B cell (primary cell): Measurements from ENCODE around the gene NAALADL1. TPM values are rescaled to one million over a fixed set of nuclear protein-coding genes. Genes with fewer than 3 reads are reported as not detected.

ENCODE experiments used
- ATAC-seq: fragments of 200-7000 bp; cut with Tn5 transposase; one replicate; pipeline ENCODE4 v1.10.0; 2021; ENCODE audit warnings: low read depth, mild to moderate bottlenecking, moderate number of reproducible peaks, moderate library complexity
- CTCF ChIA-PET: fragments of 350-600 bp; sonication (Branson Sonifier 250); formaldehyde crosslinking; loops from one replicate; lab custom pipeline; 2021; ENCODE audit warnings: antibody characterized with exemption, inconsistent platforms; lab: Charles Lee
- POLR2A ChIA-PET: fragments of 350-600 bp; sonication (Branson Sonifier 250); formaldehyde crosslinking; loops from one replicate; lab custom pipeline; 2021; ENCODE audit warnings: antibody characterized with exemption; lab: Charles Lee
- DNase-seq: peaks from one replicate; pipeline ENCODE4 v3.0.0; 2013
- H2AFZ ChIP-seq: 2 replicates; pipeline ENCODE4 v1.6.1; 2012; ENCODE audit warnings: mild to moderate bottlenecking, low read depth, low read length; ENCODE audit not compliant: insufficient read depth, poor library complexity, severe bottlenecking
- H3K27ac ChIP-seq, 2 donors: 1 replicate in 1 of 2; 2 replicates in 1 of 2; pipeline ENCODE4 v1.5.1; 2012 to 2013; ENCODE audit warnings: low read length in 2 of 2, mild to moderate bottlenecking in 2 of 2, moderate library complexity in 1 of 2
- H3K27me3 ChIP-seq, 4 experiments: fragments of 200-600 bp in 1 of 4; sonication (generic) in 1 of 4; replicated peaks in 1 of 4; 1 replicate in 2 of 4; 2 replicates in 2 of 4; pipeline versions ENCODE4 v1.6.1 to v1.7.0; 2013 to 2016; ENCODE audit warnings: low read length in 3 of 4, mild to moderate bottlenecking in 2 of 4, mixed read lengths in 1 of 4, moderate library complexity in 1 of 4; ENCODE audit not compliant: insufficient read depth in 4 of 4, control insufficient read depth in 3 of 4; ENCODE audit errors: control extremely low read depth in 1 of 4
- H3K36me3 ChIP-seq, 2 experiments: replicated peaks in 1 of 2; 1 replicate in 1 of 2; 2 replicates in 1 of 2; pipeline versions ENCODE4 v1.6.1 to v1.7.1; 2013; ENCODE audit warnings: low read length in 1 of 2; ENCODE audit not compliant: insufficient read depth in 2 of 2, control insufficient read depth in 1 of 2; ENCODE audit errors: control extremely low read depth in 1 of 2, extremely low read depth in 1 of 2
- H3K4me1 ChIP-seq, 2 donors: fragments of 200-600 bp in 1 of 2; sonication (generic) in 1 of 2; 1 replicate in 1 of 2; 2 replicates in 1 of 2; pipeline versions ENCODE4 v1.5.1 to v1.6.1; 2013 to 2017; ENCODE audit warnings: low read length in 2 of 2; ENCODE audit not compliant: control insufficient read depth in 2 of 2, insufficient read depth in 2 of 2
- H3K4me2 ChIP-seq: replicated peaks from 2 replicates; pipeline ENCODE3; 2012; ENCODE audit warnings: mild to moderate bottlenecking, low read depth, low read length; ENCODE audit not compliant: poor library complexity, severe bottlenecking
- H3K4me3 ChIP-seq, 5 experiments: fragments of 200-600 bp in 1 of 5; sonication (generic) in 1 of 5; 1 replicate in 3 of 5; 2 replicates in 2 of 5; pipeline versions ENCODE4 v1.5.1 to v1.7.0; 2011 to 2016; ENCODE audit warnings: low read length in 4 of 5, mild to moderate bottlenecking in 4 of 5, low read depth in 2 of 5, control low read depth in 1 of 5, moderate library complexity in 1 of 5; ENCODE audit not compliant: insufficient read depth in 1 of 5; ENCODE audit errors: control extremely low read depth in 1 of 5, extremely low read depth in 1 of 5
- H3K79me2 ChIP-seq: fragments of 200-600 bp; sonication (generic); one replicate; pipeline ENCODE4 v1.6.0; 2016; ENCODE audit warnings: low read length; ENCODE audit not compliant: control insufficient read depth, insufficient read depth
- H3K9ac ChIP-seq: fragments of 200-600 bp; sonication (generic); 2 replicates; pipeline ENCODE4 v1.6.1; 2017; ENCODE audit warnings: mild to moderate bottlenecking, low read length, moderate library complexity
- H3K9me3 ChIP-seq, 3 donors: one replicate each; pipeline versions ENCODE4 v1.6.1 to v1.7.1; 2013; ENCODE audit warnings: low read length in 2 of 3; ENCODE audit not compliant: control insufficient read depth in 2 of 3, insufficient read depth in 1 of 3; ENCODE audit errors: control extremely low read depth in 1 of 3
- H4K20me1 ChIP-seq: 2 replicates; pipeline ENCODE4 v1.6.0; 2012; ENCODE audit warnings: mild to moderate bottlenecking, low read length; ENCODE audit not compliant: insufficient read depth, control insufficient read depth, poor library complexity, severe bottlenecking
- H3K27ac Mint-ChIP-seq: one replicate; pipeline ENCODE4 v1.8.0; 2021; ENCODE audit warnings: mixed read lengths
- H3K27me3 Mint-ChIP-seq: one replicate; pipeline ENCODE4 v1.8.0; 2021; ENCODE audit warnings: mixed read lengths
- H3K4me1 Mint-ChIP-seq: one replicate; pipeline ENCODE4 v1.8.0; 2021; ENCODE audit warnings: mixed read lengths
- H3K4me3 Mint-ChIP-seq: one replicate; pipeline ENCODE4 v1.8.0; 2021; ENCODE audit warnings: mixed read lengths
- H3K9me3 Mint-ChIP-seq: one replicate; pipeline ENCODE4 v1.8.0; 2022; ENCODE audit warnings: mixed read lengths; ENCODE audit not compliant: insufficient read depth
- CTCF ChIP-seq: fragments of 200-600 bp; IDR thresholded peaks from one replicate; pipeline ENCODE4 v1.8.0; 2022; ENCODE audit warnings: antibody characterized with exemption, mild to moderate bottlenecking
- EZH2 ChIP-seq: IDR thresholded peaks from 2 replicates; pipeline ENCODE4 v1.6.1; 2012; ENCODE audit warnings: borderline replicate concordance, low read depth, mild to moderate bottlenecking, moderate library complexity, low read length; ENCODE audit not compliant: insufficient read depth, poor library complexity, severe bottlenecking
- WGBS: methylation state at CpG from one replicate; pipeline ENCODE4 v1.1.5; 2013; ENCODE audit warnings: missing lambda C conversion rate; ENCODE audit not compliant: insufficient coverage; 5-methylcytosine and 5-hydroxymethylcytosine counted together
- intact Hi-C: fragments of 100-400 bp; cut with micrococcal nuclease; formaldehyde crosslinking; loops from one replicate; pipeline ENCODE4 v1.10.0; 2022
- polyA plus RNA-seq: library from polyadenylated mRNA; depleted of rRNA; stranded (reverse); fragments of >200 nt; gene quantifications from 2 replicates; pipeline ENCODE4 v1.2.3, GENCODE V29; 2012
- total RNA-seq, 2 donors: library from RNA; stranded (reverse); fragments of 120-200 nt in 1 of 2; gene quantifications; 1 replicate in 1 of 2; 2 replicates in 1 of 2; pipeline versions ENCODE4 v1.2.3 to v1.2.4, GENCODE V29; 2013 to 2022

The NAALADL1 gene
- total and polyA plus RNA-seq, 2 donors (not counting 1 experiment from before 2014, with no cell fraction given), result 23.0 to 40.2 TPM

DNA sequence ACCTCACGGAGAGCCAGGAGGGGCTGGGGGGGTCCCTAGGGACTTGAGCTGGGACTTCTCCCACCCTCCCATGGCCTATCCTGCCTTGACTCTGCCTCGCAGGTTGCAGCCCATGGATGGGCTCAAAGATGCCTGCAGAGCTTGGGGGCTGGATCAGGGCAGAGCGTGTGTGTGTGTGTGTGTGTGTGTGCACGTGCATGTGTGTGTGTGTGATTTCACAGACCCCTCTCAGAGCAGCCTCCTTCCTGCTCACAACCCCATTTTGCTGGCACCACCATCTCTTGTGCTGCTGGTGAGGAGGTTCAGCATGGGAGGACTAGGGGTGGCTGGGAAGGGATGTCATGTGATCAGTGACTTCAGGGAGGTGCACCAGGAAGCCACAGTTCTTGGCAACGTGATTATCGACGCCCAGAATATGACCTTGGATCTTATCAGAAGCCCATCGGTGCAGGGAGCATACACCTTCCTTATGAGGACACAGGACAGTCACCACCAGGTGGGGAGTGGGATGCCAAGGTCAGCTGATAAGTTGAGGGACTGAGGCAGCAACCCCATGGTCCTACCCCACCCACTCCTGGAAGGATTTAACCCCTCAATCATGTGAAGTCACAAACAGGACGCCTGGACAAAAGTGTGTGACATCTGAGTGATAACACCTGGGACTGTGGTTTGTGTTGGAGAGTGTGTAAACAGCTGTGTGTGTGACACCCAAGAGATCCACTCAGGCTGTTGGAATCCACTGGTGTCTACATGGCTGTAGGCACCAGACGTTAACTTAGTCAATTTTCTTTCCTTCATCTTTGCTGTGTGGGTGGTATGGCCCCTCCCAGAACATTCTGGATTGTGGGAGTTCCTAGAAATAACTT is 1.8 kb upstream of the NAALADL1 start:
- Mint-ChIP-seq H3K27me3 (no peaks in the 10 kb centered on the region), H3K4me1 (no peaks in the 10 kb centered on the region), H3K4me3 (no peak overlapping the region), H3K27ac (no peak overlapping the region), H3K9me3 (no peaks in the 10 kb centered on the region)
- CTCF ChIA-PET, result interaction anchor here (1.1 kb wide), 1 partner anchor 18 kb away, joined by 3 read pairs; no protein-coding TSS in a partner anchor
- no peak overlapping the region for H3K9ac ChIP-seq
- H3K36me3 ChIP-seq, result no peaks in the 10 kb centered on the region
- H3K4me1 ChIP-seq, result no peaks in the 10 kb centered on the region
- H4K20me1 ChIP-seq, result no peaks in the 10 kb centered on the region
- peaks cover 0 to 3% (median 0%) of the 10 kb centered on the region in 3 donors for H3K9me3 ChIP-seq
- peaks cover 0 to 2% (median 0%) of the 10 kb centered on the region in 4 experiments for H3K27me3 ChIP-seq
- POLR2A ChIA-PET, result no interaction called here
- TF ChIP-seq CTCF (no peak), EZH2 (no peak)
- no peak overlapping the region for H3K4me3 ChIP-seq
- no peaks in the 10 kb centered on the region for H3K79me2 ChIP-seq
- intact Hi-C loops, result no loop called here
- H2AFZ ChIP-seq, result no peak overlapping the region
- 63% methylated on average over 4 of the region's 10 CpGs for WGBS
- ATAC-seq (no peak), DNase-seq (no peak)
- no peak overlapping the region for H3K27ac ChIP-seq
- no peak overlapping the region for H3K4me2 ChIP-seq

DNA sequence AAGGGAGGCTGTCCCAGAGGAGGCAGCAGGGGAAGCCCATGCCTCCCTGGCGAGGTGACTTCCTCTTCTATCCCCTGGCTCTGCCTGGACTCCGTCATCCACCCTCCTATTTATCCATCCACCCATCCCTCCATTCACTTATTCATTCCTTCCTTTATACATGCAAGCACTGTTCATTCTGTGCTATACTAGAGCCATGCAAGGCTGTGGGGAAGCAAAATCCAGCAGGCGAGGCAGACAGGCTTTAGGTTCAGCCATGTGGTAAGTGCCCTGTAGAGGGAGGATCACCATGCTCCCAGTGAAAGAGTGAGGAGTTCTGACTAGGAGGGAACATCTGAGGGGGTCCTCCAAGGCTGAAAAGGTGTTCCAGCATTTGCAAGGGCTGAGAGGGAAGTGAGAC is 1.2 kb upstream of the NAALADL1 start:
- intact Hi-C loops, result no loop called here
- Histone ChIP-seq H2AFZ (no peak overlapping the region), H3K27me3 (peaks cover 0 to 2% (median 1%) of the 10 kb centered on the region in 4 experiments), H3K4me3 (no peak overlapping the region), H3K36me3 (no peaks in the 10 kb centered on the region), H3K4me1 (peaks cover 0 to under 1% of the 10 kb centered on the region in 2 donors), H3K9me3 (peaks cover 0 to 3% (median 0%) of the 10 kb centered on the region in 3 donors), H4K20me1 (no peaks in the 10 kb centered on the region), H3K9ac (no peak overlapping the region), H3K27ac (no peak overlapping the region), H3K4me2 (no peak overlapping the region), H3K79me2 (no peaks in the 10 kb centered on the region)
- H3K27me3 Mint-ChIP-seq, result no peaks in the 10 kb centered on the region
- TF ChIP-seq EZH2 (no peak), CTCF (no peak)
- H3K9me3 Mint-ChIP-seq, result no peaks in the 10 kb centered on the region
- ATAC-seq (no peak), DNase-seq (no peak)
- peaks cover 2% of the 10 kb centered on the region for H3K4me1 Mint-ChIP-seq
- WGBS, result 63% methylated on average over 3 of the region's 3 CpGs
- POLR2A ChIA-PET, result no interaction called here
- H3K27ac Mint-ChIP-seq, result no peak overlapping the region
- no peak overlapping the region for H3K4me3 Mint-ChIP-seq
- CTCF ChIA-PET, result interaction anchor here (1.1 kb wide), 1 partner anchor 19 kb away, joined by 3 read pairs; no protein-coding TSS in a partner anchor
